Measurements from ENCODE around the gene MPZL2.

- TF ChIP-seq, protein P1, sequence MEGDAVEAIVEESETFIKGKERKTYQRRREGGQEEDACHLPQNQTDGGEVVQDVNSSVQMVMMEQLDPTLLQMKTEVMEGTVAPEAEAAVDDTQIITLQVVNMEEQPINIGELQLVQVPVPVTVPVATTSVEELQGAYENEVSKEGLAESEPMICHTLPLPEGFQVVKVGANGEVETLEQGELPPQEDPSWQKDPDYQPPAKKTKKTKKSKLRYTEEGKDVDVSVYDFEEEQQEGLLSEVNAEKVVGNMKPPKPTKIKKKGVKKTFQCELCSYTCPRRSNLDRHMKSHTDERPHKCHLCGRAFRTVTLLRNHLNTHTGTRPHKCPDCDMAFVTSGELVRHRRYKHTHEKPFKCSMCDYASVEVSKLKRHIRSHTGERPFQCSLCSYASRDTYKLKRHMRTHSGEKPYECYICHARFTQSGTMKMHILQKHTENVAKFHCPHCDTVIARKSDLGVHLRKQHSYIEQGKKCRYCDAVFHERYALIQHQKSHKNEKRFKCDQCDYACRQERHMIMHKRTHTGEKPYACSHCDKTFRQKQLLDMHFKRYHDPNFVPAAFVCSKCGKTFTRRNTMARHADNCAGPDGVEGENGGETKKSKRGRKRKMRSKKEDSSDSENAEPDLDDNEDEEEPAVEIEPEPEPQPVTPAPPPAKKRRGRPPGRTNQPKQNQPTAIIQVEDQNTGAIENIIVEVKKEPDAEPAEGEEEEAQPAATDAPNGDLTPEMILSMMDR (IDR thresholded peaks at IDR 0.05 in 4 of 5, conservative IDR thresholded peaks at IDR 0.05 in 1 of 5), result no peak
- peak in 1 of 2 donors; percentile 9 for TF ChIP-seq POLR2A (IDR thresholded peaks at IDR 0.05)
Measured at GRCh38 chr11:118277312-118277711, 13.2 kb upstream of the MPZL2 start.

All from gastrocnemius medialis (tissue), 4 donors.